Neural cell (in vitro differentiated cells): ENCODE results near the gene TAF3. TPM values are rescaled to one million over a fixed set of nuclear protein-coding genes. Genes with fewer than 3 reads are reported as not detected.

ENCODE experiments used
- H2AFZ ChIP-seq: fragments of 200-600, 300-800 bp; sonication (generic), shearing (Covaris generic); 2 replicates; pipeline ENCODE4 v1.6.0; 2014; ENCODE audit warnings: low read depth, mild to moderate bottlenecking, antibody characterized with exemption, low read length, moderate library complexity
- H3F3A ChIP-seq: fragments of 200-600 bp; shearing (Covaris generic); 2 replicates; pipeline ENCODE4 v1.6.1; 2016; ENCODE audit warnings: mild to moderate bottlenecking, moderate library complexity, mixed read lengths, antibody characterized with exemption, low read length; ENCODE audit not compliant: insufficient read depth, poor library complexity, severe bottlenecking
- H3K27ac ChIP-seq: fragments of 200-600, 300-800 bp; sonication (generic), shearing (Covaris generic); 2 replicates; pipeline ENCODE4 v1.5.1; 2014; ENCODE audit warnings: mild to moderate bottlenecking, low read length, moderate library complexity
- H3K27me3 ChIP-seq: fragments of 300-800, 200-600 bp; sonication (generic), shearing (Covaris generic); 2 replicates; pipeline ENCODE4 v1.6.0; 2014; ENCODE audit warnings: mild to moderate bottlenecking, low read depth, low read length, moderate library complexity; ENCODE audit not compliant: insufficient read depth
- H3K36me3 ChIP-seq: fragments of 300-800, 200-600 bp; sonication (generic), shearing (Covaris generic); 2 replicates; pipeline ENCODE4 v1.5.1; 2014; ENCODE audit warnings: mild to moderate bottlenecking, antibody characterized with exemption, low read length, moderate library complexity; ENCODE audit not compliant: insufficient read depth
- H3K4me2 ChIP-seq: fragments of 300-800, 200-600 bp; sonication (generic), shearing (Covaris generic); 2 replicates; pipeline ENCODE4 v1.6.0; 2014; ENCODE audit warnings: mild to moderate bottlenecking, low read length
- H3K4me3 ChIP-seq: fragments of 300-800, 200-600 bp; sonication (generic), shearing (Covaris generic); 2 replicates; pipeline ENCODE4 v1.5.1; 2014; ENCODE audit warnings: mild to moderate bottlenecking, low read length, moderate library complexity
- H3K79me2 ChIP-seq: fragments of 200-600 bp; shearing (Covaris generic); replicated peaks from 2 replicates; pipeline ENCODE4 v1.6.0; 2014; ENCODE audit warnings: mild to moderate bottlenecking, low read length, moderate library complexity; ENCODE audit not compliant: insufficient read depth
- H3K9ac ChIP-seq: fragments of 300-800, 200-600 bp; sonication (generic), shearing (Covaris generic); 2 replicates; pipeline ENCODE4 v1.6.1; 2016; ENCODE audit warnings: mild to moderate bottlenecking, low read length, mixed read lengths
- H3K9me2 ChIP-seq: fragments of 200-600 bp; shearing (Covaris generic); 2 replicates; pipeline ENCODE4 v1.6.1; 2016; ENCODE audit warnings: mild to moderate bottlenecking, low read length, mixed read lengths; ENCODE audit not compliant: insufficient read depth
- H3K9me3 ChIP-seq: fragments of 200-600, 300-800 bp; sonication (generic), shearing (Covaris generic); 2 replicates; pipeline ENCODE4 v1.6.1; 2016; ENCODE audit warnings: mild to moderate bottlenecking, mixed run types, low read length, moderate library complexity, mixed read lengths
- H4K20me1 ChIP-seq: fragments of 200-600 bp; shearing (Covaris generic); 2 replicates; pipeline ENCODE4 v1.6.1; 2016; ENCODE audit warnings: mild to moderate bottlenecking, mixed run types; ENCODE audit not compliant: insufficient read depth
- EP300 ChIP-seq: fragments of 450-650 bp; conservative IDR thresholded peaks from 2 replicates; pipeline ENCODE4 v1.6.1; 2014; ENCODE audit warnings: antibody characterized with exemption, mild to moderate bottlenecking, moderate library complexity; ENCODE audit not compliant: poor library complexity, severe bottlenecking
- EZH2 ChIP-seq: fragments of 200-600, 300-800 bp; shearing (Covaris generic), sonication (generic); IDR thresholded peaks from 2 replicates; pipeline ENCODE4 v1.6.1; 2014; ENCODE audit warnings: antibody characterized with exemption, low read length, borderline replicate concordance, mild to moderate bottlenecking; ENCODE audit not compliant: insufficient read depth, poor library complexity, severe bottlenecking
- MXI1 ChIP-seq: fragments of 450-650 bp; conservative IDR thresholded peaks from 2 replicates; pipeline ENCODE4 v1.6.1; 2014; ENCODE audit warnings: antibody characterized with exemption, mild to moderate bottlenecking; ENCODE audit not compliant: poor library complexity, severe bottlenecking
- POLR2AphosphoS5 ChIP-seq: IDR thresholded peaks from 2 replicates; pipeline ENCODE4 v1.6.1; 2012
- RAD21 ChIP-seq: fragments of 450-650 bp; conservative IDR thresholded peaks from 2 replicates; pipeline ENCODE4 v1.6.1; 2014; ENCODE audit warnings: antibody characterized with exemption, mild to moderate bottlenecking, moderate library complexity
- SMC3 ChIP-seq: fragments of 450-650 bp; conservative IDR thresholded peaks from 2 replicates; pipeline ENCODE4 v1.6.1; 2014; ENCODE audit warnings: antibody characterized with exemption, mild to moderate bottlenecking, moderate library complexity; ENCODE audit not compliant: poor library complexity
- TAF1 ChIP-seq: IDR thresholded peaks from 2 replicates; pipeline ENCODE4 v1.6.1; 2012; ENCODE audit warnings: low read depth
- polyA plus RNA-seq: library from polyadenylated mRNA; depleted of rRNA; stranded (reverse); fragments of >200 nt; gene quantifications from 2 replicates; pipeline ENCODE4 v1.2.3, GENCODE V29; 2014
- TF ChIP-seq, protein P1 (sequence below): fragments of 450-650 bp; IDR thresholded peaks from 2 replicates; pipeline ENCODE4 v1.5.1; 2014; ENCODE audit warnings: antibody characterized with exemption, mild to moderate bottlenecking, moderate library complexity; ENCODE audit not compliant: poor library complexity, severe bottlenecking
- TF ChIP-seq, protein P2 (sequence below): IDR thresholded peaks from 2 replicates; pipeline ENCODE4 v1.6.1; 2012; ENCODE audit warnings: borderline replicate concordance

The TAF3 gene
- polyA plus RNA-seq, 1 donor from 2014 or later = 2.0 TPM

DNA sequence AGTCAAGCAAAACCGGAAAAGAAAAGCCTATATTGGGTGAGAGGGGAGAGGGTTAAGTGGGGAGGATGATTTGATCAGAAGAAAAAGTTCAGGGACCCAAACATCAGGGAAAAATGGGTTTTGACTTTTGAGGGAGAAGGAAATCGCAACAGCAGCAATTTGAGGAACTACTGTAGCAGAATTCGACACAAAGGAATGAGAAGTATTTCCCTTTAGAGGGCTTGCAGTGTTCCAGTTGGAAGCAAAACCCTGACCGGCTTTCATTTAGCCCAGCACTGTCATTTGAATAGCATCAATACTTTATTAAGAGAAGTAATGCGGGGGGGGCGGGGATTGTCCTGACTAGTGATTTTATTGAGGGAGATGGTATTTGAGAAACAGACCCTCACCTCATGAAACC is 199.0 kb downstream of the TAF3 start:
- Histone ChIP-seq H3K79me2 (no peaks in the 10 kb centered on the region), H3K4me2 (no peak overlapping the region), H4K20me1 (no peaks in the 10 kb centered on the region), H3K9ac (no peak overlapping the region), H3F3A (no peaks in the 10 kb centered on the region), H3K4me3 (no peak overlapping the region), H2AFZ (no peak overlapping the region), H3K9me2 (no peaks in the 10 kb centered on the region), H3K9me3 (no peaks in the 10 kb centered on the region), H3K27me3 (no peaks in the 10 kb centered on the region), H3K27ac (no peak overlapping the region), H3K36me3 (peaks cover 7% of the 10 kb centered on the region)
- TF ChIP-seq MXI1 (no peak), POLR2AphosphoS5 (no peak), EP300 (no peak), SMC3 (no peak)

DNA sequence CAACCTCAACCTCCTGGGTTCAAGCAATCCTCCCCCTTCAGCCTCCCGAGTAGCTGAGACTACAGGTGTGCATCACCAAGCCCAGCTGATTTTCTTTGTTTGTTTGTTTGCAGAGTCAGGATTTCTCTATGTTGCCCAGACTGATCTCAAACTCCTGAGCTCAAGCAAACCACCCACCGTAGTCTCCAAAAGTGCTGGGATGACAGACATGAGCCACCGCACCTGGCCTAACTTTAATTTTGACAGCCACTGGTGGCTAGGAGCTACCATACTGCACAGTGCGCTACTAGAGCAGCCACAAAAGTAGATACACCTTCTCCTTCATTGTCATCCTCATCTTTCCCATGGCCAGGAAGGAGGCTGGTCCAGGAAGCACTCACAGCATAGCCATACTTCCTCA is 205.0 kb downstream of the TAF3 start:
- Histone ChIP-seq H3K9ac (no peak overlapping the region), H3K79me2 (no peaks in the 10 kb centered on the region), H3K4me2 (no peak overlapping the region), H3K36me3 (no peaks in the 10 kb centered on the region), H3K27me3 (no peaks in the 10 kb centered on the region), H3F3A (no peaks in the 10 kb centered on the region), H3K4me3 (no peak overlapping the region), H3K27ac (no peak overlapping the region), H2AFZ (no peak overlapping the region), H3K9me2 (no peaks in the 10 kb centered on the region), H3K9me3 (no peaks in the 10 kb centered on the region), H4K20me1 (no peaks in the 10 kb centered on the region)
- TF ChIP-seq MXI1 (no peak), RAD21 (no peak), TAF1 (no peak), EZH2 (no peak), POLR2AphosphoS5 (no peak), SMC3 (no peak), EP300 (no peak)
- TF ChIP-seq, protein P1, sequence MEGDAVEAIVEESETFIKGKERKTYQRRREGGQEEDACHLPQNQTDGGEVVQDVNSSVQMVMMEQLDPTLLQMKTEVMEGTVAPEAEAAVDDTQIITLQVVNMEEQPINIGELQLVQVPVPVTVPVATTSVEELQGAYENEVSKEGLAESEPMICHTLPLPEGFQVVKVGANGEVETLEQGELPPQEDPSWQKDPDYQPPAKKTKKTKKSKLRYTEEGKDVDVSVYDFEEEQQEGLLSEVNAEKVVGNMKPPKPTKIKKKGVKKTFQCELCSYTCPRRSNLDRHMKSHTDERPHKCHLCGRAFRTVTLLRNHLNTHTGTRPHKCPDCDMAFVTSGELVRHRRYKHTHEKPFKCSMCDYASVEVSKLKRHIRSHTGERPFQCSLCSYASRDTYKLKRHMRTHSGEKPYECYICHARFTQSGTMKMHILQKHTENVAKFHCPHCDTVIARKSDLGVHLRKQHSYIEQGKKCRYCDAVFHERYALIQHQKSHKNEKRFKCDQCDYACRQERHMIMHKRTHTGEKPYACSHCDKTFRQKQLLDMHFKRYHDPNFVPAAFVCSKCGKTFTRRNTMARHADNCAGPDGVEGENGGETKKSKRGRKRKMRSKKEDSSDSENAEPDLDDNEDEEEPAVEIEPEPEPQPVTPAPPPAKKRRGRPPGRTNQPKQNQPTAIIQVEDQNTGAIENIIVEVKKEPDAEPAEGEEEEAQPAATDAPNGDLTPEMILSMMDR = no peak
- TF ChIP-seq, protein P2, sequence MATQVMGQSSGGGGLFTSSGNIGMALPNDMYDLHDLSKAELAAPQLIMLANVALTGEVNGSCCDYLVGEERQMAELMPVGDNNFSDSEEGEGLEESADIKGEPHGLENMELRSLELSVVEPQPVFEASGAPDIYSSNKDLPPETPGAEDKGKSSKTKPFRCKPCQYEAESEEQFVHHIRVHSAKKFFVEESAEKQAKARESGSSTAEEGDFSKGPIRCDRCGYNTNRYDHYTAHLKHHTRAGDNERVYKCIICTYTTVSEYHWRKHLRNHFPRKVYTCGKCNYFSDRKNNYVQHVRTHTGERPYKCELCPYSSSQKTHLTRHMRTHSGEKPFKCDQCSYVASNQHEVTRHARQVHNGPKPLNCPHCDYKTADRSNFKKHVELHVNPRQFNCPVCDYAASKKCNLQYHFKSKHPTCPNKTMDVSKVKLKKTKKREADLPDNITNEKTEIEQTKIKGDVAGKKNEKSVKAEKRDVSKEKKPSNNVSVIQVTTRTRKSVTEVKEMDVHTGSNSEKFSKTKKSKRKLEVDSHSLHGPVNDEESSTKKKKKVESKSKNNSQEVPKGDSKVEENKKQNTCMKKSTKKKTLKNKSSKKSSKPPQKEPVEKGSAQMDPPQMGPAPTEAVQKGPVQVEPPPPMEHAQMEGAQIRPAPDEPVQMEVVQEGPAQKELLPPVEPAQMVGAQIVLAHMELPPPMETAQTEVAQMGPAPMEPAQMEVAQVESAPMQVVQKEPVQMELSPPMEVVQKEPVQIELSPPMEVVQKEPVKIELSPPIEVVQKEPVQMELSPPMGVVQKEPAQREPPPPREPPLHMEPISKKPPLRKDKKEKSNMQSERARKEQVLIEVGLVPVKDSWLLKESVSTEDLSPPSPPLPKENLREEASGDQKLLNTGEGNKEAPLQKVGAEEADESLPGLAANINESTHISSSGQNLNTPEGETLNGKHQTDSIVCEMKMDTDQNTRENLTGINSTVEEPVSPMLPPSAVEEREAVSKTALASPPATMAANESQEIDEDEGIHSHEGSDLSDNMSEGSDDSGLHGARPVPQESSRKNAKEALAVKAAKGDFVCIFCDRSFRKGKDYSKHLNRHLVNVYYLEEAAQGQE = no peak

DNA sequence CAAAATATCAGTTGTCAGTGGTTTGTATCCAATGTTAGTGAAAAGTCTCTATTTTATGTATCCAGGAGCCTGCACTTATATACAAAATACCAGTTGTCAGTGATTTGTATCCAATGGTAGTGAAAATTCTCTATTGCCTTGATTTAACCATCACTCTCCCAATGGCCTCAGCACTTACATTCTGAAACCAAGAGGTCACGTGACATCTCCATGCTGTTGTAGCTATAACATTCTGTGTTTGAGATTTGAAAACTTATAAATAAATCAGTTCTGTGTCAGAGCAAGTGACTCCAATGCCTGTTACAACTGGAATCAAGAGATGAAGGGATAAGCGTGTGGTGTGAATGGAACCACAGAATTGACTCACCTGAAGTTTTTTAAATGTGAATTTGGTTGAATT is 205.5 kb downstream of the TAF3 start:
- no peaks in the 10 kb centered on the region for H3K9me2 ChIP-seq
- no peaks in the 10 kb centered on the region for H3K9me3 ChIP-seq
- H3K4me3 ChIP-seq = no peak overlapping the region
- H2AFZ ChIP-seq = no peak overlapping the region
- no peaks in the 10 kb centered on the region for H3K36me3 ChIP-seq
- H3F3A ChIP-seq = no peaks in the 10 kb centered on the region
- H3K79me2 ChIP-seq = no peaks in the 10 kb centered on the region
- H3K4me2 ChIP-seq = no peak overlapping the region
- no peak overlapping the region for H3K27ac ChIP-seq
- no peak overlapping the region for H3K9ac ChIP-seq
- H4K20me1 ChIP-seq = no peaks in the 10 kb centered on the region
- H3K27me3 ChIP-seq = no peaks in the 10 kb centered on the region
- TF ChIP-seq, protein P1 = no peak
- TF ChIP-seq RAD21 (no peak), SMC3 (no peak), TAF1 (no peak), EP300 (no peak), POLR2AphosphoS5 (no peak), EZH2 (no peak), MXI1 (no peak)
- TF ChIP-seq, protein P2 = no peak
